Stomach (tissue), 4 donors: ENCODE results near the gene VDR.

Experiments used
- CTCF ChIP-seq, 7 experiments: fragments of 450-650 bp in 4 of 7; fragments of 200-600 bp in 3 of 7; sonication (generic) in 3 of 7; IDR thresholded peaks; one replicate each; pipeline ENCODE4 v1.5.1; 2016 to 2019; ENCODE audit warnings: antibody characterized with exemption in 7 of 7, control low read depth in 2 of 7, mild to moderate bottlenecking in 1 of 7
- POLR2AphosphoS5 ChIP-seq, 3 donors: sonication (generic); formaldehyde crosslinking; IDR thresholded peaks; one replicate each; pipeline ENCODE4 v1.6.1; 2016; ENCODE audit warnings: antibody characterized with exemption in 3 of 3

DNA sequence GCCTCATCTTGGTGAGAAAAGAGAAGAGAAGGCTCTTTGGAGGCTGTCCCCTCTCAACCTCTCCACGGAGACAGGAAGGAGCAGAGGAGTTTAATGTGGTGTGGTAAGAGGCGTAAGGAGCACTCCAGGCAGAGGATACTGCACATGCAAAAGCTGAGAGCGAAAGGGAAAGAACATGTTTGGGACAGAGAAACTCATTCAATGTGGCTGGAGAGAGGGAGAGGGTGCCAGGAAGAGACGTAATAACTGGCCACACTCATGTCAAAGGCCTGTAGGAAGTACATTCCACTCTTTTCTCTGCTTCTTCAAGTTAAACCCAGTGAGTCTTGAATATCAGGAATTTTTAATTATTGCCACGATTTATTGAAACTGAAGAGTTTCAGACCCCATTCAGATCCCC lies 12.0 kb downstream of the VDR start:
- no peak for TF ChIP-seq CTCF (IDR thresholded peaks at IDR 0.05)
- TF ChIP-seq POLR2AphosphoS5 (IDR thresholded peaks at IDR 0.05) = no peak
